ENCODE measurements around the gene OXGR1.
"Not testable (repeated sequence)": the region's sequence is repeated elsewhere in the genome, so short reads cannot be mapped to it uniquely, and the experiment has no call there.

Gene OXGR1

GRCh38 chr13:97008643-97009042 lies 14.4 kb upstream of the OXGR1 start:
- H3K4me3 ChIP-seq = no peak overlapping the region
- H3K27ac ChIP-seq = no peak overlapping the region

- H3K4me3 ChIP-seq = no peak overlapping the region
- H3K27ac ChIP-seq = no peak overlapping the region
Observed at GRCh38 chr13:97005625-97006262, 11.5 kb upstream of the OXGR1 start.

GRCh38 chr13:97004886-97005285 lies 10.6 kb upstream of the OXGR1 start:
- H3K4me3 ChIP-seq = no peak overlapping the region
- no peak overlapping the region for H3K27ac ChIP-seq

- no peak overlapping the region for H3K27ac ChIP-seq
- no peak overlapping the region for H3K4me3 ChIP-seq
Observed at GRCh38 chr13:97004096-97004876, 10.0 kb upstream of the OXGR1 start.

- H3K4me3 ChIP-seq = no peak overlapping the region
- H3K27ac ChIP-seq = no peak overlapping the region
Observed at GRCh38 chr13:97003071-97003470, 8.8 kb upstream of the OXGR1 start.

GRCh38 chr13:97002581-97002980 lies 8.3 kb upstream of the OXGR1 start:
- H3K27ac ChIP-seq = no peak overlapping the region
- no peak overlapping the region for H3K4me3 ChIP-seq

- no peak overlapping the region for H3K27ac ChIP-seq
- H3K4me3 ChIP-seq = no peak overlapping the region
Observed at GRCh38 chr13:97001636-97002035, 7.4 kb upstream of the OXGR1 start.

- no peak overlapping the region for H3K4me3 ChIP-seq
- no peak overlapping the region for H3K27ac ChIP-seq
Observed at GRCh38 chr13:97000295-97000925, 6.1 kb upstream of the OXGR1 start.

- H3K4me3 ChIP-seq = no peak overlapping the region
Observed at GRCh38 chr13:96999091-96999490, 4.8 kb upstream of the OXGR1 start.

GRCh38 chr13:96998051-96998450 lies 3.8 kb upstream of the OXGR1 start:
- H3K27ac ChIP-seq = no peak overlapping the region
- H3K4me3 ChIP-seq = no peak overlapping the region

More at GRCh38 chr13:96999091-96999490, 4.8 kb upstream of the OXGR1 start:
- no peak overlapping the region for H3K27ac ChIP-seq

GRCh38 chr13:96996886-96997285 lies 2.6 kb upstream of the OXGR1 start:
- Histone ChIP-seq H3K27ac (no peak overlapping the region), H3K4me3 (no peak overlapping the region)

GRCh38 chr13:96996107-96996506 lies 1.8 kb upstream of the OXGR1 start:
- Histone ChIP-seq H3K27ac (no peak overlapping the region), H3K4me3 (no peak overlapping the region)

GRCh38 chr13:96994858-96995243 lies 575 bp upstream of the OXGR1 start:
- no peak overlapping the region for H3K27ac ChIP-seq
- H3K4me3 ChIP-seq = no peak overlapping the region

GRCh38 chr13:96993634-96994016 lies 651 bp downstream of the OXGR1 start:
- Histone ChIP-seq H3K27ac (peak overlapping the region in 3 of 21 experiments; percentile 26 to 38 (median 29)), H3K4me3 (peak overlapping the region; percentile 21 to 45 (median 38))

- no peak overlapping the region for H3K4me3 ChIP-seq
Observed at GRCh38 chr13:96992633-96993032, 1.6 kb downstream of the OXGR1 start.

GRCh38 chr13:96991072-96991471 lies 3.2 kb downstream of the OXGR1 start:
- Histone ChIP-seq H3K27ac (no peak overlapping the region), H3K4me3 (no peak overlapping the region)

More at GRCh38 chr13:96992633-96993032, 1.6 kb downstream of the OXGR1 start:
- no peak overlapping the region for H3K27ac ChIP-seq

GRCh38 chr13:96988441-96988840 lies 5.8 kb downstream of the OXGR1 start:
- H3K4me3 ChIP-seq = no peak overlapping the region
- H3K27ac ChIP-seq = no peak overlapping the region

GRCh38 chr13:96984051-96984508 lies 10.2 kb downstream of the OXGR1 start:
- Histone ChIP-seq H3K27ac (peak overlapping the region in 11 of 21 experiments; percentile 7 to 61 (median 36)), H3K4me3 (peak overlapping the region in 1 of 7 experiments; percentile 15)

- peak overlapping the region in 4 of 21 experiments; percentile 5 to 62 (median 34) for H3K27ac ChIP-seq
Observed at GRCh38 chr13:96982672-96983071, 11.6 kb downstream of the OXGR1 start.

GRCh38 chr13:96979861-96980260 lies 14.4 kb downstream of the OXGR1 start:
- H3K27ac ChIP-seq, H3K4me3 ChIP-seq: not testable (repeated sequence)

More at GRCh38 chr13:96982672-96983071, 11.6 kb downstream of the OXGR1 start:
- no peak overlapping the region for H3K4me3 ChIP-seq

- H3K4me3 ChIP-seq = no peak overlapping the region
- no peak overlapping the region for H3K27ac ChIP-seq
Observed at GRCh38 chr13:96968027-96968426, 26.2 kb downstream of the OXGR1 start.

Data from skin epidermis (tissue), 12 donors.